Left ventricle myocardium inferior (tissue), 1 donor: Measurements from ENCODE around the gene DPH2. TPM values are rescaled to one million over a fixed set of nuclear protein-coding genes. Genes with fewer than 3 reads are reported as not detected.

Source experiments
- DNase-seq: peaks from one replicate; pipeline ENCODE4 v3.0.0-alpha.2; 2020
- H3K27ac ChIP-seq: fragments of 200-600 bp; replicated peaks from 2 replicates; pipeline ENCODE4 v1.8.0; 2021
- H3K27me3 ChIP-seq: fragments of 200-600 bp; 2 replicates; pipeline ENCODE4 v1.8.0; 2021; ENCODE audit warnings: low read depth
- H3K36me3 ChIP-seq: fragments of 200-600 bp; 2 replicates; pipeline ENCODE4 v1.8.0; 2021
- H3K4me1 ChIP-seq: fragments of 200-600 bp; 2 replicates; pipeline ENCODE4 v1.8.0; 2021
- H3K4me3 ChIP-seq: fragments of 200-600 bp; 2 replicates; pipeline ENCODE4 v1.8.0; 2021; ENCODE audit warnings: mild to moderate bottlenecking, moderate library complexity
- H3K9me3 ChIP-seq: fragments of 200-600 bp; replicated peaks from 2 replicates; pipeline ENCODE4 v1.8.0; 2021
- intact Hi-C: fragments of 100-400 bp; cut with micrococcal nuclease; formaldehyde crosslinking; loops from one replicate; pipeline ENCODE4 v1.11.0; 2022
- total RNA-seq: library from RNA; stranded (reverse); fragmentation: NEBNext Ultra II Directional; extraction: Animal tissue kit (Norgen Biotek cat#: 25700); gene quantifications from one replicate; pipeline ENCODE4 v1.2.1, GENCODE V29; 2021
- TF ChIP-seq, protein P1 (sequence below): fragments of 200-600 bp; IDR thresholded peaks from 2 replicates; pipeline ENCODE4 v1.8.0; 2021; ENCODE audit warnings: antibody characterized with exemption, mild to moderate bottlenecking, borderline replicate concordance
- donor health status: DM: no; HTN: yes; CAD: no; lungs with severe emphysema.

Gene DPH2
- total RNA-seq, 1 donor from 2014 or later, result 18.2 TPM

DNA sequence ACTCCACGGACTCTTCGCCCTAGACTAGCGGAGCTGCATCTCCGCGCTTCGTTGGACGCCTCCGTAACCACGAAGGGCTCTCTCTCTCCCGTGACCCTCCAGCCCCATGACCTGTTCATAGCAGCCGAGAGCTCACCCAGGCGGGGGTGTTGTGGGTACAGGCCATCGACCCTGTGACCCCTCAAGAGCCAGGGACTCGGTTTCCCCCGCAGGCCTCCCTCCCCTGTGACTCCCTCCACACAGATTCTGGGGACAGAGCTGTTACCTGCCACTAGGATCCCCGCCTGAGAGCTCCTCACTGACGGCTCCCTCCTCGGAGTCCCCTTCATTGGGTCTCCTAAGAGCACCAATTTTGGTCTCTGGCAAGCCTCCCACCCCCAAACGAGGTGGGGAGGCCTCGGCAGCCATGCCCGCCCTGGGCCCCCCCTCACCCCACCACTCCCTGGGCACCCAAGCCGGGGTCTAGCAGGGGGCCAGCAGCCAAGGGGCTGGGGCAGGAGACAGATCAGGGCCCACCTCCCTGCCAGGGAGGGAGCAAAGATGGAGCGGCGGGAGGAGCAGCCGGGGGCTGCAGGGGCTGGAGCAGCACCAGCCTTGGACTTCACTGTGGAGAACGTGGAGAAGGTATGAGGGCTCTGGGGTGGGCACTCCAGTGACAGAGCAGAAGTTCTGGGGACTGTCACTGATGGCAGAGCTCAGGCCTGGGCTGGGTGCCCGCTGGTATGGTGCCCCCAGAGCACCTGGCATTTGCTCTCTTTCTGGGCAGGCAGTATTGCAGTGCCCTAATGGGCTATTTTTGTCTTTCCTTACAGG, 22.5 kb upstream of the DPH2 start:
- intact Hi-C loops, result no loop called here
- Histone ChIP-seq H3K27ac (peak overlapping the region; percentile 97), H3K4me1 (peaks cover 69% of the 10 kb centered on the region), H3K27me3 (no peaks in the 10 kb centered on the region), H3K36me3 (peaks cover 9% of the 10 kb centered on the region), H3K4me3 (peak overlapping the region; percentile 85), H3K9me3 (no peaks in the 10 kb centered on the region)
- peak; percentile 58 for DNase-seq
- TF ChIP-seq, protein P1, sequence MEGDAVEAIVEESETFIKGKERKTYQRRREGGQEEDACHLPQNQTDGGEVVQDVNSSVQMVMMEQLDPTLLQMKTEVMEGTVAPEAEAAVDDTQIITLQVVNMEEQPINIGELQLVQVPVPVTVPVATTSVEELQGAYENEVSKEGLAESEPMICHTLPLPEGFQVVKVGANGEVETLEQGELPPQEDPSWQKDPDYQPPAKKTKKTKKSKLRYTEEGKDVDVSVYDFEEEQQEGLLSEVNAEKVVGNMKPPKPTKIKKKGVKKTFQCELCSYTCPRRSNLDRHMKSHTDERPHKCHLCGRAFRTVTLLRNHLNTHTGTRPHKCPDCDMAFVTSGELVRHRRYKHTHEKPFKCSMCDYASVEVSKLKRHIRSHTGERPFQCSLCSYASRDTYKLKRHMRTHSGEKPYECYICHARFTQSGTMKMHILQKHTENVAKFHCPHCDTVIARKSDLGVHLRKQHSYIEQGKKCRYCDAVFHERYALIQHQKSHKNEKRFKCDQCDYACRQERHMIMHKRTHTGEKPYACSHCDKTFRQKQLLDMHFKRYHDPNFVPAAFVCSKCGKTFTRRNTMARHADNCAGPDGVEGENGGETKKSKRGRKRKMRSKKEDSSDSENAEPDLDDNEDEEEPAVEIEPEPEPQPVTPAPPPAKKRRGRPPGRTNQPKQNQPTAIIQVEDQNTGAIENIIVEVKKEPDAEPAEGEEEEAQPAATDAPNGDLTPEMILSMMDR, result no peak

DNA sequence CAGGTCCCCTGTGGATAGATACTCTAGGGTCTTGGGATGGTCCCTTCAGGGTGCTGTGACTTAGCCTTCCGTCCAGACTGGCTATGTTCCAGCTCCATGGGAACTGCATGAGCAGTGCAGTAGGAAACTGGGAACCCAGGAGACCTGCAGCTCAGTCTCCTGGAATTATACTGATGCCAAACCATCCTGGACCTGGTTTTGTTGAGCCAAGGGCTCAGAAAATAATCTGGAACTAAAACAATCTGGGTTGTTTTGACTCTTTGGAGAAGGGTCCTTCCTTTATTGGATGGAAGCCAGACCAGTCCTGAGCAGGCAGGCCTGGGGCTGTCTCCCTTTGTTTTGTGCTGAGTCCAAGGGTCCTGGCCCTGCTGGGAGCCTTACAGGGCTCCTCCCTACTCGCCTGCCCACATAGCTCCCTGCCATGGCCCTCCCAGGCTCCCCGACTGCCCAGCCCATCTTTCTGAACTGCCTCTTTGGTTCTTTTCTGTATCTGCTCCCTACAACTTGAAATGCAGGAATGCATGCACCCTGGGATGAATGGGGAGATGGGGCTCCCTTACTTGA, 21.9 kb upstream of the DPH2 start:
- H3K4me1 ChIP-seq, result peaks cover 76% of the 10 kb centered on the region
- H3K9me3 ChIP-seq, result no peaks in the 10 kb centered on the region
- TF ChIP-seq, protein P1, result no peak
- DNase-seq, result no peak
- H3K27ac ChIP-seq, result peak overlapping the region; percentile 97
- intact Hi-C loops, result no loop called here
- no peaks in the 10 kb centered on the region for H3K27me3 ChIP-seq
- peaks cover 9% of the 10 kb centered on the region for H3K36me3 ChIP-seq
- H3K4me3 ChIP-seq, result peak overlapping the region; percentile 85

DNA sequence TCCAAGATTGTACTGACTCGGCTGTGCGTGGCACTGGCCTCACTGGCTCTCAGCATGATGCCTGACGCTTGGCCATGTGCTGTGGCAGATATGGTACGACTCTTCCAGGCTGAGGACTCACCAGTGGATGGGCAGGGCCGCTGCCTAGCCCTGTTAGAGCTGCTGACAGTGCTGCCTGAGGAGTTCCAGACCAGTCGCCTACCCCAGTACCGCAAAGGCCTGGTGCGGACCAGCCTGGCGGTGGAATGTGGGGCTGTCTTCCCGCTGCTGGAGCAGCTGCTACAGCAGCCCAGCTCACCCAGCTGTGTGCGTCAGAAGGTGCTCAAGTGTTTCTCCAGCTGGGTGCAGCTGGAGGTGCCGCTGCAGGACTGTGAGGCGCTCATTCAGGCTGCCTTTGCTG, 20.1 kb upstream of the DPH2 start:
- Histone ChIP-seq H3K4me1 (peaks cover 93% of the 10 kb centered on the region), H3K27me3 (no peaks in the 10 kb centered on the region), H3K4me3 (no peak overlapping the region)

DNA sequence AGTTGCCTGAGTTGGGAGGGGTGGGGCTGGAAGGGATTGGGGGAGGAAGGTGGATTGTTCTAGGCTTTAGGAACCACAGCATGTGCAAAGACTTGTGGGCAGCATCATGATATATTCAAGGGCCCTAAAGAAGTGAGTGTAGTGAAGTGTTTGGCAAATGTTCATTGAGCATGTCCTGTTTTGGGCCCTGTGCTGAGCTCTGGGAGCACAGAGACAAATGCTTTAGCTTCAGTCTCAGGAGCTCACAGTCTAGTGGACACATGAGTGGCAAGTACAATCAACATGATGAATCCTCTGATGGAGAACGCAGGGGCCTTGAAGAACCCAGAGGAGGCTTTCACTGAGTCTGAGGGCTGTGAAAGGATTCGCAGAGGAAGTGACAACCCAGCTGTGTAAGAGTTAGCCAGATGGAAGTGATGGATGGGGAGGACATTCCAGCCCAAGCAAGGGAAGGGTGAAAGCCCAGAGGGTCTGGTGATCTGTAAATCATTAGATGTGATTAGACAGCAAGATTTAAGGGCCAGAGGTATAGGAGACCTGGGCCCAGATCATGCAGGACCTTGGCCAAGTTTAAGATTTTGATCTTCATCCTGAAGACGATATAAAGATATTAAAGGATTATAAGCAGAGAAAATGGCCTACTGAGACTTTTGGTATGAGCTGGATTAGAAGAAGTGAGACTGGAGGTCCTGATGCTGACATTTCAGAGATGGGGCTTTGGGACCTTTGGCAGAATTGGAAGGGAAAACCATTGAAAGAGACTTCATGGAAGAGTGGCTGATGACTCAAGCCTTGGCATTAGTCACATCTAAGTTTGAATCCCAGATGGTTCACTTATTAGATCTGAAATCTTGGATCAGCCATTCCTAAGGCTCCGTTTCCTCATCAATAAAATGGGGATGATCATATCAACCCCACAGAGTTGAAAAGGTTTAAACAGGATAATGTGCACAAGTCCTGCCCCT, 18.5 kb upstream of the DPH2 start:
- intact Hi-C loops, result no loop called here

More for the DNA sequence above, 20.1 kb upstream of the DPH2 start:
- DNase-seq, result peak; percentile 32
- Histone ChIP-seq H3K9me3 (no peaks in the 10 kb centered on the region), H3K36me3 (peaks cover 9% of the 10 kb centered on the region), H3K27ac (peak overlapping the region; percentile 50)
- intact Hi-C loops, result no loop called here
- TF ChIP-seq, protein P1, result no peak

More for the DNA sequence above, 18.5 kb upstream of the DPH2 start:
- no peaks in the 10 kb centered on the region for H3K9me3 ChIP-seq
- TF ChIP-seq, protein P1, result no peak
- H3K27ac ChIP-seq, result no peak overlapping the region
- no peak for DNase-seq
- no peak overlapping the region for H3K4me3 ChIP-seq
- H3K4me1 ChIP-seq, result peaks cover 83% of the 10 kb centered on the region
- no peaks in the 10 kb centered on the region for H3K27me3 ChIP-seq
- peaks cover 13% of the 10 kb centered on the region for H3K36me3 ChIP-seq
